GM18498 (cell line): ENCODE data around the gene PGS1.
"Not testable (repeated sequence)": the region's sequence is repeated elsewhere in the genome, so short reads cannot be mapped to it uniquely, and the experiment has no call there.

Experiments
- ATAC-seq: cut with Tn5 transposase; IDR thresholded peaks from one replicate; pipeline ENCODE4 v1.9.1; 2021; ENCODE audit warnings: mild to moderate bottlenecking, moderate library complexity; ENCODE audit not compliant: unreplicated experiment

Gene PGS1

DNA sequence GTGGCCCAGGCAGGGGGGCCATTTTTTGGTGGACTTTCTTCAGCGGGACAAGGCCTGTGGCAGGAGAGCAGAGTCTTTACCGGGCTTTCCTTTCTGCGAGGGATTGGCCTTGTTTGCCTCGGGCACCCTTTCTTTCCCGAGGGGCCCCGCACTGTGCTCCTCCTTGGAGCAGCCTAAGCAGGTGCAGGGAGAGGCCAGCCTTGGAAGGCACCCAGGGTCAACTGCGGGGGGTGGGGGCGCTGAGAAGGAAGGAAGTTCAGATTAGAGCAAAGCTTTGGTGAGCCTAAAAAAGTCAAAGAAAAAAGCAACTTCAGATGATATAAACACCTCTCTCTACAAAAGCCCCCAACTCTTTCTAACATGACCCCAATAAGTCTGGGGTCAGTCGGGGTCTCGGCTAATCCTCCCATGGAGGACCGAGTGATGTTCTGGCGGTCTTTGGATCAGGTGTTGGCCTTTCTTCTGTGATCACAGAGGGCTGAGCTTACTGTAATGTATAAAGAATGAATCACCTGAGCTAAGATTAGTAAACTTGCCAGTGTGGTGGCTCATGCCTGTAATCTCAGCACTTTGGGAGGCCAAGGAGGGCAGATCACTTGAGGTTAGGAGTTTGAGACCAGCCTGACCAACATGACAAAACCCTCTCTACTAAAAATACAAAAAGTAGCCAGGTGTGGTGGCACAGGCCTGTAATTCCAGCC lies 63.0 kb downstream of the PGS1 start:
- no peak for ATAC-seq

DNA sequence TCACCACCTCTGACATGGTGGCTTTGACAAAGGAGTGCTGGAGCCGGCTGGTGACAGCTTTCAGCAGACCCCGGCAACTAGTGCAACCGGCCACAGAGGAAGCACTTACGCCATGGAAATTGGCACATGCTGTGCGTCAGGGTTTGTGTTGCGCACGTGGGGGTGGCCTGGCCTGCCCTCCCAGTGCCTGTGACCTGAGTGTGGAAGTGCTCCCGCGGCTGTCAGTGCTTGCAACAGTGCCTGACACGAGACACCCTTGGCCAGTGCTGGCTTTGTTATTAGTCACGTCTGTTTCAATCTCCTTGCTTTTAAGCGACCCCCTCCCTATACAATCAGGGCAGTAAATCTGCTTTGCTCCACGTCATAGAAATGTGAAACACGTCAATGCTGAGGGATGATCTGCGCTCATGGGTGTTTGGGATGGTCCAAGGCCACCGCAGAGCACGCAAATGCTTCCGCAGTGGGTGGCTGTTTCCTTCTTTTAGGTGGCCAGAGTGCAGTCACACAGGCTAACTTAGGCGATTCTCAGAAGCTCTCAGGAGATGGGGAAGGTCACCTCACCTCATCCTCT lies 64.3 kb downstream of the PGS1 start:
- ATAC-seq = no peak

DNA sequence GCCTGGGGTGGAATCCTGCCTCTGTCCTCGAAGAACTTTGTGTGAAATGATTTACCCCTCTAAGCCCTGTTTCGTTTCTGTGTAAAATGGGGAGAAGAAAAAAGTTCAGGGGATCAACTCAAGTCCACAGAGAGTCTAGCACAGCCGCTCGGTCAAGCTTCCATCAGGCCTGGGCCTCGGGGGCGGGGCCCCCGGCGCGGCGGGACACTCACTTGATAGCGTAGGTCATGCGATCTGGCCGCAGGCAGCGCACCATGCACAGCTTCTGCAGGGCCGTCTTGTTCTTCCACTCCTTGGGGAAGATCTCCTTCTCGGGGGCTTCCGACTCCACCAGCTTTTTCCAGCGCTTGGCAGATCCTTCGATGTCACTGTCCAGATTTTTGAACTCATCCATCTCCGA lies 65.9 kb downstream of the PGS1 start:
- ATAC-seq = no peak

GRCh38 chr17:78446833-78447232 lies 68.4 kb downstream of the PGS1 start:
- no peak for ATAC-seq

DNA sequence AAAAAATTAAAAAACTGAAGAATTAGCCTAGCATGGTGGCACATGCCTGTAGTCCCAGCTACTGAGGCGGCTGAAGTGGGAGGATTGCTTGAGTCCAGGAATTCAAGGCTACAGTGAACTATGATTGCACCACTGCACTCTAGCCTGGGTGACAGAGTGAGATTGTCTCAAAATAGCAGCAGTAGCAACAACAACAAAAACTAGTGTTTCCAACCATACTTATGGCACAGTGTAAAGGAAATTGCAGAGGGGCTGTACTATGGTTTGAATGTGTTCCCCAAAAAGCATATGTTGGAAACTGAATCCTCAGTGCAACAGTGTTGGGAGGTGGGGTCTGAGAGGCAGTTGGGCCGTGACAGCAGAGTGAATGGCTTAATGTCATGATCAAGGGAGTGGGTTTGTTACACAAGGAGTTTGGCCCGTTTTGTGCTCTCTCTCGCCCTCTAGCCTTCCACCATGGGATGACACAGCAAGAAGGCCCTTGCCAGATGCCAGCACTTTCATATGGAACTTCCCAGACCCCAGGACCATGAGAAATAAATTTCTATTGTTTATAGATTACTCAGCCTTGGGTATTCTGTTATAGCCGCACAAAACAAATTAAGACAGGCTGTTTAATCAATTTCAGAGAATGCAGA lies 70.0 kb downstream of the PGS1 start:
- ATAC-seq = no peak

DNA sequence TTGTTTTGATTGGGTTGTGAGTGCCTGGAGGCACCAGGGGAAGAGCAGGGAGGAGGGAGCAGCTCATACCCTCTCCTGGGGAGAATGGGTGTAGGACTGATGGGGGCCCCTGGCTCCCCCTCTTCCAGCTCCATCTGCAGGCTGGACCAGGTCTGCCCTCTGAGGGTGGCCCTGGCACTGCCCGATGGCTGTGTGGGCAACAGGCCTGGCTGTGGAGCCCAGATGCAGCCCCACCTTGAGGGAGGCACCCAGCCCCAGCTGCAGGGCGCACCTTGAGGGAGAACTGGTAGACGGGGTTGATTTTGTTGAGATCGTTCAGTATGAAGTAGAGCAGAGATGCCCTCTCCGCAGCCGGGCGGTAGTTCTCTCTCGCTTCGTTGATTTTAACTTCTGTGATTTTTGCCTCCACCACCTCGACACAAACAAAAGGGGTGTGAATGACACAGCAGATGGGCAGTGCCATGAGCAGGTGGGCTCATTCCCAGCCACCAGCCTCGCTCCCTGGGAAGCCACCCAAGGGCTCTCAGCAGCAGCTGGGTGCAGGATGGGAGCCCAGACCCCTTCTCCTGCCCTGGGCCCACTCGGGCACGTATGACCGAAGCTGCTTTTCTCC lies 71.6 kb downstream of the PGS1 start:
- no peak for ATAC-seq

DNA sequence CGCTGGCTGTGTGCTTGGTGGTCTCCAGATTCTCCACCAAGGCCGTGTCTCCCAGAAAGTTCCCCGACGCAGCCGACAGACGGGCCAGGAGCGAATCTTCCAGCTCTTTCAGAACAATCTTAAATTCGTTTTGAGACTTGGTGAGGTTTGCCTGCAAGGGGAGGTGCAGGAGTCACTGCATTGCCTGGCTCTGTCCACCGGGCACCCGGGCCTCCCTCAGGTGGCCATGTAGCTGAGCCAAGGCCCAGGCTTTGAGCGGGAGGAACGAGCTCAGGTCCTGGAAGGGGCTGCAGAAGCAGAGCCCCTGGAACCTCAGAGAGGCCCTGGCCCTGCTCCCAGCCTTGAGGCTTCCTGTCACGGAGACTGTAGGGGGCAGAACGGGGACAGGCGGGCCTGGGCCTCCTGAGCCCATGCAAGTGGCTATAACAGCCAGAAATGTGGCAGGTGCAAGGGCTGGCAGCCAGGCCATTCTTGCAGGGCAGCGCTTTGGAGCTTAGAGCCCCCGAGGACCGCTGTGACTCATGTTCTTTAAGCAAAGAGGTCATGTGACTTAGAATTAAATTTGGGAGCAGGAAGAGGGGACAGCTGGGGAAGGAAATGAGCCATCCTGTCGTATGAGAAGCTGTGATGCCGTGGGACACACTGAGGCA lies 72.4 kb downstream of the PGS1 start:
- ATAC-seq = no peak

DNA sequence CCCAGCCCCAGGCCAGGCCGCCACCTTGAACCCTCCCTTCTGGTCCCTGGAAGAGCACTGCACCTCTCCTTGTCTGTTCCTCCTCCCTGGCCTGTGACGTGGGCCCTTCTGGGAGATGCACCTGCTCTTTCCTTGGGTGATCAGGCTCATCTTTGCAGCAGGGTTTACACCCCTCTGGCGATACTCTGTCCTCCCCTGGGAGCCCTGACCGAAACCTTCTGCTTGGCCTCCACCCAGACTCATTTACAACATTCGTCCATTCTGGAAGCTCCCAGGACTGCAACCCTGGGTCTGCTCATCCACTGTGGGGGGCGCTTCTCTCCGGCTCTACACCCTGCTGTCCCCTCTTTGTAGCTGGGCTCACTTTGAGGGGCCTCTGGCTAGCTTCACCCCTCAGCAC lies 73.3 kb downstream of the PGS1 start:
- no peak for ATAC-seq

- no peak for ATAC-seq
Observed at GRCh38 chr17:78454346-78454745, 75.9 kb downstream of the PGS1 start.

DNA sequence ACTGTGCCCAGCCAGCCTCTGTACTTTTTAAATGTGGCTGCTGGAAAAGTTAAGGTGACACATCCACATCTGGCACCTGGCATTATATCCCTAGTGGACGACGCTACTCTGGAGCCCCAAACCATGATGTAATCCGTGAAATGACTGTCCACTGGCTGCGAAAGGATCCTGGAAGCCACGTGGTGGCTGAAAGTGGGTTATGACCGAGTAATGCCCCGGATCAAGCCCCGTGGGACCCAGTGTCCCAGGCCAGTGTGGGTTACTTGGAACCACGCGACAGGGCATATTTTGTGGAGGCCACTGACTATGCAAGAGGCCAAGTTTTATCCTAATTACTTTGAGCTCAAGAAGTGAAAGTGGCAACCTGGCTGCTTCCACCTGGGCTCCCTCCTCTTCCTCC lies 79.6 kb downstream of the PGS1 start:
- ATAC-seq = no peak

DNA sequence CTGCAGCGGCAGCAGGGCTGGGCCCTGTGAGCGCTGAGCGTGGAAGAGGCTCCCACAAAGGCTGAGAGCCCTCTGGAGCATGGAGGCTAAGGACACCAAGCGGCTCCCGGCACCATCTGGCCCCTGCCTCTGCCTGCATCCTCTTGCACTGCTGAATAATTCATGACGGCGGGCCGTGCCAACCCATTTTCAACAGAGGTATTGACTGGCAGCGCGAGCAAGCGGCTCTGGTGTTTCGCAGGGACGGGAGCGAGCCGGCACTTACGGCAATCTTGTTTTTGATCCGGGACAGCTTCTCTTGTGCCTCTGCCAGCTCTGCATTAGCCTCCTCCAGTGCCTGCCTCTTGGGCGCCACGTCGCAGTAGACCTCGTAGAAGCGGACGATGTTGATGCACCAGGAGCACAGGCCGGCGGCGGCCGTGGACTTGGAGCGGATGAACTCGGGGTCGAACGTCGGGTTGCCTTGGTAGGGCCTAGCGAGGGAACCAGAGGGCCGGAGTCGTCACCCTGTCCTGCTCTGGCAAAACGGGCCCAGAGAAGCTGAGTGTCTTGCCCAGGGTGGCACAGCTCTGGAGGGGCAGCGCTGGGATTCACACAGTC lies 80.4 kb downstream of the PGS1 start:
- no peak for ATAC-seq

- ATAC-seq = no peak
Observed at GRCh38 chr17:78459696-78460095, 81.2 kb downstream of the PGS1 start.

DNA sequence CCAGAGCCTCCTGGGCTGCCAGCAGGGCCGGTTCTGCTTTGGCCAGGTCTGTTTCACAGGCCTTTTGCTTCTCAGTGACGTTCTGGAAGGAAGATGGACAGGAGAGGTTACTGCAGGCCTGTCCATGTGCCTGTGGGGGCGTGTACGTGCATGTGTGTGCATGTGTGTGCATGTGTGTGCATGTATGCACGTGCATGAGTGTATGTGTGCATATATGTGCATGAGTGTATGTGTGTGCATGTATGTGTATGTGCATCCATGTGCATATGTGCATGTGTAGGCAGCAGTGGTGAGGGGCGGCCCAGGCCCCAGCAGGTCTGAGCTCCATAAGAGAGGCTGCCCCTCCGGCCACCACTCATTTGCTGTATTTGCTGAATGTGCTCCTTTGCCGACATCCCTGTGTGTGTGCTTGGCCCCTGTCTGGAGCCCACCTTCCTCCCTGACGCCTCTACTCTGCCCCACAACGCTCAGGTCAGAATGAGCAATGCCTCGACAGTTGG lies 81.8 kb downstream of the PGS1 start:
- ATAC-seq = no peak

DNA sequence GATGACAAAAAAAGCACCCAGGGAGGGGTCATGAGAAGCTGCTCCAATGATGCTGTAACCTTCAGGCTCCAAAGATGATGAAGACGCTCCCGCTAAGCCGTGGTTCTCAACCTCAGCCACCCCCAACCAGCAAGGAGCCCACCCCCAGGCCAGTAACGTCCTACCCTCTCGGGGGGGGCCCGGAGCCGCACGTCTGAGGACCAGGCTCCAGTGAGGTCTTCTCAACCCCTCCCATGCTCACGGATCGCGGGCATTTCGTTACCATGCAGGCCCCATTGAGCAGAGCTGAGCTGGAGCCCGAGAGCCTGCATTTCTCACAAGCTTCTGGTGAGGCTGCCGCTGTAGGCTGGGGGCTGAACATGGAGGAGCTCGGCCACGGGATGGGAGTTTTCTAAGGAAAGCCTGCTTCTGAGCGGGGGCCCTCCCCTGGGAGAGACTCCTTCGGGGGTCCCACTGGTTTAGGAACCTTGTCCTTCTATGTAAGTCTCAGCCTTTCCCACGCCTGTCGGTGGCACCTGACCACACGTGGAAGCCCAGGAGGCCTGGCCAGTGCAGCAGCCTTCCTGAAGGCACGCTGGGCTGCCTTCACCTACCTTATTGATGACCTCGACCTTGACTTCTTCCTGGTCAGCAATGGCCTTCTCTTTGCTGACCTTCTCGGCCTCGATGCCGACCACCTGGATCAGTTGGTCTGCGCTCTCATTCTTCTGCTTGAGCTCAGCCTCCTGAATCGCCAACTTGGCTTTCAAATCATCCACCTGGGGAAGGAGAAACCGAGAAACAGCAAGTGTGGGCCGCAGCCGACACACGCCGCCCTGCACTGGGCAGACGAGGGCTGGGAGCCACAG lies 82.7 kb downstream of the PGS1 start:
- ATAC-seq = no peak

DNA sequence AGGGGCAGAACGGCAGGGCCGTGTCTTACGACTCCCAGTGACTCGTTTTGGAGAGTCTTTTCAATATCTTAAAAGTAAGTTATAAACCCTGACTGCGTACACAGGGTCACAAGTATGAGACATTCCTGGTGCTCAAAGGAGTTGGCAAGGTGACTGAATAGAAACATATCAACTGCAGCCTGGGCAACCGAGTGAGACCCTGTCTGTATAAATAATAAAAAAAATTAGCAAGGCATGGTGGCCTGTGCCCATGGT lies 83.3 kb downstream of the PGS1 start:
- no peak for ATAC-seq

GRCh38 chr17:78462148-78462547 lies 83.7 kb downstream of the PGS1 start:
- ATAC-seq = no peak

- ATAC-seq = not testable (repeated sequence)
Observed at GRCh38 chr17:78466109-78466785, 87.8 kb downstream of the PGS1 start.

DNA sequence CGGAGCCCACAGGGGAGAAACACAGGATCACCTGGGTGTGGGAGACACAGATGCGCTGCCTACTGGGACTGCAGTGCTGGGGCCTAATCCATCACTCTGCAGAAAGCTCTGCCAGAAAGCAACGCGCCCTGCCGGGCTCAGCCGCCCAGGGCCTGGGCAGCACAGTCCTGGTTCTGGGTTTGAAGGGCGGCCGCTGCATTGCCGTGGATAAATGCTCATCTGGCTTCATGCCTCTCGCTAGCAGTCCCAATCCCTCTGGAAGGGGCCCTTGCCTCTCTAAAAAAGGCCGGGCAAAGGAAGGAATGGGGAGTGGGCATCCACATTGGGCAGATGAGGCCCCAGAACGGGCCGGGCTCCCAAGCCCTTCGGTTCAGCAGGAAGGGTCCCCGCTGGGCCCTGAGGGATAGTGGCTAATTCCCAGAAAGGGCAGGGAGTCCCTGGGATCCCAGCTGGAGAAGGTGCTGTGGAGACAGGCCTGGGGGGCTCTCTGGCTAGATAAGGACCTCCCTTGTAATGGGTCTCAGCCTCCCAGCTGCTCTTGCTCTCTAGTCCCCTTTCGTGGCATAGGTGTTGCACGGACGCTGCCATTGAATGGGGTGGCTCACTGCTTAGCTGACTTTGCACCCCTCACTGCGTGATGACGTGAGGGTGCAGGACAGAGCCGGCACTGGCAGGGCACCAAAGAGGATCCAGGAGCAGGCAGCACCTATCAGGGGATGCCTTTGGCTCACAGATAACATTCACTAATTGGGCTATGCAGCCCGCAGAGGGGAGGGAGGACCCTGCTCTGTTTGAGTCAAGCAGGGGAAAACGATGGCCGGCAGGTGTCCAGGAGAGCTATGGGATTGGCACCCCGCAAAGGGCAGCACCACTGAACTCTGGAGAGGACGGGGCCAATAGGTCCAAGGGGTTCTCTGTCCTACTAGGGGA lies 88.6 kb downstream of the PGS1 start:
- no peak for ATAC-seq

DNA sequence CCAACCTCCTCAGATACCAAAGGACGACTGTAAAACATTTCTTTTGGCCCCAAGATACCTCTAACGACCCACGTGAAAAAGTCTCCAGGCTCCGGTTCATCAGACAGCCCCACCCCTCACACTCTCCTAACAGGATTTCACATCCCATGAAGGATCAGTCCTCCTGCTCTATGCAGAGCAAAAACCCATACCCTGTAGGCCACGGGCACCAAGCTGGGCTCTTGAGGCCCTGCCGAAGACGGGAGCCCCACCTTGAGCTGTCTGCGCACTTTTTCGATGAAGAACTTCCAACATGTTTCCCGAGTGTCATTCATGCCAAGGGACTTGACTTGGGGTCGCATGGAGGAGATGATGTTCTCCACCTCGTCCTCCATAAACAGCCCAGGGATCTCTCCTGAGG lies 89.9 kb downstream of the PGS1 start:
- ATAC-seq = no peak
